HEK293 (cell line): ENCODE data around the gene ZER1.

ENCODE experiments used
- HIC1 ChIP-seq: fragments of 450-650 bp; formaldehyde crosslinking; IDR thresholded peaks from 2 replicates; pipeline ENCODE4 v1.5.1; 2016; ENCODE audit warnings: missing biosample characterization, missing genetic modification characterization
- KLF8 ChIP-seq: fragments of 450-650 bp; formaldehyde crosslinking; IDR thresholded peaks from 2 replicates; pipeline ENCODE4 v1.5.1; 2016; ENCODE audit warnings: missing biosample characterization, missing genetic modification characterization
- PATZ1 ChIP-seq: fragments of 450-650 bp; formaldehyde crosslinking; IDR thresholded peaks from 2 replicates; pipeline ENCODE4 v1.5.1; 2016; ENCODE audit warnings: missing biosample characterization, missing genetic modification characterization
- PRDM4 ChIP-seq: fragments of 450-650 bp; formaldehyde crosslinking; IDR thresholded peaks from 2 replicates; pipeline ENCODE4 v1.5.1; 2017; ENCODE audit warnings: missing biosample characterization, missing genetic modification characterization
- ZBTB10 ChIP-seq: fragments of 450-650 bp; formaldehyde crosslinking; IDR thresholded peaks from 2 replicates; pipeline ENCODE4 v1.5.1; 2016; ENCODE audit warnings: missing biosample characterization, missing genetic modification characterization
- ZFP37 ChIP-seq: fragments of 450-650 bp; formaldehyde crosslinking; IDR thresholded peaks from 2 replicates; pipeline ENCODE4 v1.5.1; 2016; ENCODE audit warnings: missing biosample characterization, missing genetic modification characterization
- ZIC2 ChIP-seq: fragments of 450-650 bp; formaldehyde crosslinking; IDR thresholded peaks from 2 replicates; pipeline ENCODE4 v1.5.1; 2016; ENCODE audit warnings: missing biosample characterization, missing genetic modification characterization
- ZNF184 ChIP-seq: fragments of 450-650 bp; IDR thresholded peaks from 2 replicates; pipeline ENCODE4 v1.5.1; 2018; ENCODE audit warnings: missing biosample characterization, mild to moderate bottlenecking, missing genetic modification characterization
- ZNF311 ChIP-seq: fragments of 450-650 bp; formaldehyde crosslinking; IDR thresholded peaks from 2 replicates; pipeline ENCODE4 v1.5.1; 2017; ENCODE audit warnings: missing biosample characterization, missing genetic modification characterization, borderline replicate concordance
- ZNF324 ChIP-seq: fragments of 450-650 bp; formaldehyde crosslinking; IDR thresholded peaks from 2 replicates; pipeline ENCODE4 v1.5.1; 2016; ENCODE audit warnings: missing biosample characterization, missing genetic modification characterization
- ZNF518A ChIP-seq: fragments of 450-650 bp; formaldehyde crosslinking; conservative IDR thresholded peaks from 2 replicates; pipeline ENCODE4 v1.5.1; 2016; ENCODE audit warnings: low read depth, missing biosample characterization, missing genetic modification characterization
- ZNF707 ChIP-seq: fragments of 450-650 bp; formaldehyde crosslinking; IDR thresholded peaks from 2 replicates; pipeline ENCODE4 v1.5.1; 2016; ENCODE audit warnings: missing biosample characterization, missing genetic modification characterization
- ZSCAN4 ChIP-seq: fragments of 450-650 bp; formaldehyde crosslinking; IDR thresholded peaks from 2 replicates; pipeline ENCODE4 v1.5.1; 2017; ENCODE audit warnings: missing biosample characterization, missing genetic modification characterization

Gene ZER1

GRCh38 chr9:128688501-128689292 lies 83.0 kb downstream of the ZER1 start, which contains the start of gene SET (continued):
- TF ChIP-seq ZNF324 (tag by site-specific recombination) = peak; percentile 68; the same call in 1 of the 2 replicates
- 0 out of 2 replicates have a peak, but pooled peaks have one; percentile 29 for TF ChIP-seq ZFP37 (tag by site-specific recombination)
- TF ChIP-seq ZIC2 (tag by site-specific recombination) = peak; percentile 27; the same call in 1 of the 2 replicates
- TF ChIP-seq ZNF707 (tag by site-specific recombination) = no peak
- 0 out of 2 replicates have a peak, but pooled peaks have one; percentile 16 for TF ChIP-seq ZSCAN4 (tag by site-specific recombination)
- peak; percentile 32; the same call in 1 of the 2 replicates for TF ChIP-seq ZNF184
- 0 out of 2 replicates have a peak, but pooled peaks have one; percentile 13 for TF ChIP-seq PRDM4 (tag by site-specific recombination)
- TF ChIP-seq PATZ1 (tag by site-specific recombination) = peak; percentile 82
- TF ChIP-seq ZNF311 = no peak
- TF ChIP-seq KLF8 (tag by site-specific recombination) = peak; percentile 19; the same call in 1 of the 2 replicates
- peak; percentile 97 for TF ChIP-seq ZBTB10 (tag by site-specific recombination)
- peak; percentile 70 for TF ChIP-seq HIC1
- TF ChIP-seq ZNF518A = no peak
- TF ChIP-seq, all 188 proteins: peak for 41
